Colonic mucosa (tissue), 4 donors: Measurements from ENCODE around the gene CD300A. TPM values are rescaled to one million over a fixed set of nuclear protein-coding genes. Genes with fewer than 3 reads are reported as not detected.

Source experiments
- DNase-seq: peaks from one replicate; pipeline ENCODE4 v3.0.0-alpha.2; 2020
- H3K27ac ChIP-seq: fragments of 200-600 bp; one replicate; pipeline ENCODE4 v1.8.0; 2021
- H3K27me3 ChIP-seq: fragments of 200-600 bp; one replicate; pipeline ENCODE4 v1.8.0; 2021
- H3K36me3 ChIP-seq: fragments of 200-600 bp; one replicate; pipeline ENCODE4 v1.8.0; 2021
- H3K4me1 ChIP-seq: fragments of 200-600 bp; one replicate; pipeline ENCODE4 v1.8.0; 2021; ENCODE audit warnings: mild to moderate bottlenecking
- H3K4me3 ChIP-seq: fragments of 200-600 bp; one replicate; pipeline ENCODE4 v1.8.0; 2021
- H3K9ac ChIP-seq, 2 donors: one replicate each; pipeline ENCODE4 v1.7.0; 2013; ENCODE audit warnings: control low read depth in 2 of 2, low read depth in 2 of 2, low read length in 2 of 2
- H3K9me3 ChIP-seq: fragments of 200-600 bp; one replicate; pipeline ENCODE4 v1.8.0; 2021
- CTCF ChIP-seq: fragments of 200-600 bp; IDR thresholded peaks from one replicate; pipeline ENCODE4 v1.8.0; 2022; ENCODE audit warnings: antibody characterized with exemption, mild to moderate bottlenecking
- intact Hi-C: fragments of 100-400 bp; cut with DNase I; formaldehyde crosslinking; loops from one replicate; pipeline ENCODE4 v1.14.1; 2022
- total RNA-seq, 2 donors: library from RNA; stranded (reverse); fragmentation: NEBNext Ultra II Directional in 1 of 2; extraction: Animal tissue kit (Norgen Biotek cat#: 25700) in 1 of 2; gene quantifications; one replicate each; pipeline ENCODE4 v1.2.1, GENCODE V29; 2021
- donor health status: healthy.
- donor health status: DM: no; HTN: no; CAD: no.
- donor health status: DM: no; HTN: no; CAD: no.

Gene CD300A
- total RNA-seq, 2 donors from 2014 or later, result 3.1 to 5.6 TPM

GRCh38 chr17:74532115-74532514 lies 65.7 kb downstream of the CD300A start:
- Histone ChIP-seq H3K9me3 (no peaks in the 10 kb centered on the region), H3K36me3 (no peaks in the 10 kb centered on the region), H3K27me3 (no peaks in the 10 kb centered on the region), H3K4me3 (no peak overlapping the region), H3K9ac (no peak overlapping the region), H3K27ac (no peak overlapping the region), H3K4me1 (no peaks in the 10 kb centered on the region)
- DNase-seq, result peak; percentile 48
- intact Hi-C loops, result no loop called here
- no peak for TF ChIP-seq CTCF

Other genes with a start within 250 kb of the CD300A start
- not detected for gene DNAI2, start 192.4 kb upstream of the CD300A start, total RNA-seq
- 1 to 10 TPM; 2.6 to 3.2 TPM for gene KIF19, start 140.4 kb upstream of the CD300A start, total RNA-seq
- under 1 TPM in 1 of 2 donors, not detected in 1; 0.22 TPM for gene BTBD17, start 104.8 kb upstream of the CD300A start, total RNA-seq
- under 1 TPM; 0.35 to 0.74 TPM for gene GPR142, start 99.1 kb upstream of the CD300A start, total RNA-seq
- 100 to 1,000 TPM; 139 to 193 TPM for gene GPRC5C, start 34.5 kb upstream of the CD300A start, total RNA-seq
- gene CD300LB, start 64.8 kb downstream of the CD300A start, total RNA-seq, result under 1 TPM in 1 of 2 donors, not detected in 1; 0.69 TPM
- 1 to 10 TPM in 1 of 2 donors, under 1 TPM in 1; 0.35 to 1.1 TPM for gene CD300C, start 79.5 kb downstream of the CD300A start, total RNA-seq
- under 1 TPM in 1 of 2 donors, not detected in 1; 0.45 TPM for gene CD300H, start 100.9 kb downstream of the CD300A start, total RNA-seq
- gene CD300LD, start 125.6 kb downstream of the CD300A start, total RNA-seq, result not detected
- 1 to 10 TPM in 1 of 2 donors, not detected in 1; 1.2 TPM for gene CD300E, start 157.1 kb downstream of the CD300A start, total RNA-seq
- gene CD300LF, start 246.3 kb downstream of the CD300A start, total RNA-seq, result 1 to 10 TPM; 1.0 to 1.1 TPM